Colonic mucosa (tissue), 4 donors: Measurements from ENCODE around the gene COG1. TPM values are rescaled to one million over a fixed set of nuclear protein-coding genes. Genes with fewer than 3 reads are reported as not detected.

Source experiments
- DNase-seq: peaks from one replicate; pipeline ENCODE4 v3.0.0-alpha.2; 2020
- H3K27ac ChIP-seq: fragments of 200-600 bp; one replicate; pipeline ENCODE4 v1.8.0; 2021
- H3K27me3 ChIP-seq: fragments of 200-600 bp; one replicate; pipeline ENCODE4 v1.8.0; 2021
- H3K36me3 ChIP-seq: fragments of 200-600 bp; one replicate; pipeline ENCODE4 v1.8.0; 2021
- H3K4me1 ChIP-seq: fragments of 200-600 bp; one replicate; pipeline ENCODE4 v1.8.0; 2021; ENCODE audit warnings: mild to moderate bottlenecking
- H3K4me3 ChIP-seq: fragments of 200-600 bp; one replicate; pipeline ENCODE4 v1.8.0; 2021
- H3K9ac ChIP-seq, 2 donors: one replicate each; pipeline ENCODE4 v1.7.0; 2013; ENCODE audit warnings: control low read depth in 2 of 2, low read depth in 2 of 2, low read length in 2 of 2
- H3K9me3 ChIP-seq: fragments of 200-600 bp; one replicate; pipeline ENCODE4 v1.8.0; 2021
- intact Hi-C: fragments of 100-400 bp; cut with DNase I; formaldehyde crosslinking; loops from one replicate; pipeline ENCODE4 v1.14.1; 2022
- total RNA-seq, 2 donors: library from RNA; stranded (reverse); fragmentation: NEBNext Ultra II Directional in 1 of 2; extraction: Animal tissue kit (Norgen Biotek cat#: 25700) in 1 of 2; gene quantifications; one replicate each; pipeline ENCODE4 v1.2.1, GENCODE V29; 2021
- TF ChIP-seq, protein P1 (sequence below): fragments of 200-600 bp; IDR thresholded peaks from one replicate; pipeline ENCODE4 v1.8.0; 2022; ENCODE audit warnings: antibody characterized with exemption, mild to moderate bottlenecking
- donor health status: healthy.
- donor health status: DM: no; HTN: no; CAD: no.
- donor health status: DM: no; HTN: no; CAD: no.

The COG1 gene
- total RNA-seq, 2 donors from 2014 or later = 41.0 to 41.2 TPM

DNA sequence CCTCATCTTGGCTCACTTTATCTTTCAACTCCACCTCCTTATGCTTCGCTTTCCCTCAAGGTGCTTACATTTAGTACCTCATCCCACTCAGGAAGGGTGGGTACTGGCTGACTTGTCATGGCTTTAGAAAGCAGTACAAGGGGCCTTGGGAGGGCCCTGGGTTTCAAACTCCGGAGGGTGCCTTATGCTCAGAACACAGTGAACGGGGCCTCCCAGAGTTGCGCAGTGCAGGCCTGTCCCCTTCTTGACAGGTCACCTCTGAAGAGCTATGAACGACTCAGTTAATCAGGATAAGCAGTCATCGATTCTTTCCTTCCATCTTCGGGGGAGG, 6.0 kb downstream of the COG1 start:
- Histone ChIP-seq H3K4me1 (peaks cover 3% of the 10 kb centered on the region), H3K4me3 (no peak overlapping the region), H3K27ac (no peak overlapping the region), H3K9ac (no peak overlapping the region), H3K9me3 (no peaks in the 10 kb centered on the region), H3K36me3 (peaks cover 31% of the 10 kb centered on the region), H3K27me3 (no peaks in the 10 kb centered on the region)
- TF ChIP-seq, protein P1, sequence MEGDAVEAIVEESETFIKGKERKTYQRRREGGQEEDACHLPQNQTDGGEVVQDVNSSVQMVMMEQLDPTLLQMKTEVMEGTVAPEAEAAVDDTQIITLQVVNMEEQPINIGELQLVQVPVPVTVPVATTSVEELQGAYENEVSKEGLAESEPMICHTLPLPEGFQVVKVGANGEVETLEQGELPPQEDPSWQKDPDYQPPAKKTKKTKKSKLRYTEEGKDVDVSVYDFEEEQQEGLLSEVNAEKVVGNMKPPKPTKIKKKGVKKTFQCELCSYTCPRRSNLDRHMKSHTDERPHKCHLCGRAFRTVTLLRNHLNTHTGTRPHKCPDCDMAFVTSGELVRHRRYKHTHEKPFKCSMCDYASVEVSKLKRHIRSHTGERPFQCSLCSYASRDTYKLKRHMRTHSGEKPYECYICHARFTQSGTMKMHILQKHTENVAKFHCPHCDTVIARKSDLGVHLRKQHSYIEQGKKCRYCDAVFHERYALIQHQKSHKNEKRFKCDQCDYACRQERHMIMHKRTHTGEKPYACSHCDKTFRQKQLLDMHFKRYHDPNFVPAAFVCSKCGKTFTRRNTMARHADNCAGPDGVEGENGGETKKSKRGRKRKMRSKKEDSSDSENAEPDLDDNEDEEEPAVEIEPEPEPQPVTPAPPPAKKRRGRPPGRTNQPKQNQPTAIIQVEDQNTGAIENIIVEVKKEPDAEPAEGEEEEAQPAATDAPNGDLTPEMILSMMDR = no peak
- intact Hi-C loops = loop anchor here (5.0 kb wide), 1 partner anchor 33 kb away; a partner anchor contains a TSS
- DNase-seq = no peak

DNA sequence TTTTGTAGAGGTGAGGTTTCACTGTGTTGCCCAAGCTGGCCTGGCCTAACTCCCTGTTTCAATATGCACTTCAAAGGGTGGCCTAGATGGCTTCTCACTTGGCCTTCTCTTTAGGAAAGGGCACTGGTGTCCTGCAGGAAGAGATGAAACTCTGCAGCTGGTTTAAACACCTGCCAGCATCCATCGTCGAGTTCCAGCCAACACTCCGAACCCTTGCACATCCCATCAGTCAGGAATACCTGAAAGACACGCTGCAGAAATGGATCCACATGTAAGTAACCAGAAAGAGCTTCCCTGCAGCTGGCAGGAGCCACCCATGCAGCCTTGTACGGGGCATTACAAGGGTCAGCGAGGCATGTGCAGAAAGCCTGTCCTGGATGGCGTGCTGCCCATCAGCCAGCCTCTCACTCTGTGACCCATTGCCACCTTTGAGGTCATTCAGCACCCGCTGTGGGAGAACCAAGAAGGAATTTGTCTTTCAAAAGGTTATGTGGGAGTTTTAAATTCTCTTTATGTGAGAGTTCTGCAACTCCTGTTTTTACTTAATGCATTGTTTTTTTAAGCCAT, 7.0 kb downstream of the COG1 start:
- intact Hi-C loops = loop anchor here (5.0 kb wide), 1 partner anchor 32 kb away; a partner anchor contains a TSS
- Histone ChIP-seq H3K27ac (no peak overlapping the region), H3K4me1 (peaks cover 4% of the 10 kb centered on the region), H3K27me3 (no peaks in the 10 kb centered on the region), H3K9me3 (no peaks in the 10 kb centered on the region), H3K4me3 (no peak overlapping the region), H3K36me3 (peaks cover 31% of the 10 kb centered on the region), H3K9ac (no peak overlapping the region)
- TF ChIP-seq, protein P1 = no peak
- DNase-seq = no peak

DNA sequence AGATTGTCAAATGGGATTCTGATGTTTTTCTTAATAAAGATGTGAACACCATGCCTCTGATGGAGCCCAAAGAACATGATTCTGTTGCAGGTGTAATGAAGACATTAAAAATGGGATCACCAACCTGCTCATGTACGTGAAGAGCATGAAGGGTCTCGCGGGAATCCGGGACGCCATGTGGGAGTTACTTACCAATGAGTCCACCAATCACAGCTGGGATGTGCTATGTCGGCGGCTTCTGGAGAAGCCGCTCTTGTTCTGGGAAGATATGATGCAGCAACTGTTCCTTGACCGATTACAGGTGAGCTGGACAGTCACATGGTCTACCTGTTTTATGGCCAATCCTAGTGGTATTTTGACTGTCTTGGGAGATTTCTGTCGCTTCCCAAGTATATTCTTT, 7.6 kb downstream of the COG1 start:
- peaks cover 31% of the 10 kb centered on the region for H3K36me3 ChIP-seq
- DNase-seq = no peak
- H3K4me3 ChIP-seq = no peak overlapping the region
- H3K27ac ChIP-seq = no peak overlapping the region
- H3K9me3 ChIP-seq = no peaks in the 10 kb centered on the region
- intact Hi-C loops = no loop called here
- H3K4me1 ChIP-seq = peaks cover 4% of the 10 kb centered on the region
- H3K27me3 ChIP-seq = no peaks in the 10 kb centered on the region
- TF ChIP-seq, protein P1 = no peak
- H3K9ac ChIP-seq = no peak overlapping the region

DNA sequence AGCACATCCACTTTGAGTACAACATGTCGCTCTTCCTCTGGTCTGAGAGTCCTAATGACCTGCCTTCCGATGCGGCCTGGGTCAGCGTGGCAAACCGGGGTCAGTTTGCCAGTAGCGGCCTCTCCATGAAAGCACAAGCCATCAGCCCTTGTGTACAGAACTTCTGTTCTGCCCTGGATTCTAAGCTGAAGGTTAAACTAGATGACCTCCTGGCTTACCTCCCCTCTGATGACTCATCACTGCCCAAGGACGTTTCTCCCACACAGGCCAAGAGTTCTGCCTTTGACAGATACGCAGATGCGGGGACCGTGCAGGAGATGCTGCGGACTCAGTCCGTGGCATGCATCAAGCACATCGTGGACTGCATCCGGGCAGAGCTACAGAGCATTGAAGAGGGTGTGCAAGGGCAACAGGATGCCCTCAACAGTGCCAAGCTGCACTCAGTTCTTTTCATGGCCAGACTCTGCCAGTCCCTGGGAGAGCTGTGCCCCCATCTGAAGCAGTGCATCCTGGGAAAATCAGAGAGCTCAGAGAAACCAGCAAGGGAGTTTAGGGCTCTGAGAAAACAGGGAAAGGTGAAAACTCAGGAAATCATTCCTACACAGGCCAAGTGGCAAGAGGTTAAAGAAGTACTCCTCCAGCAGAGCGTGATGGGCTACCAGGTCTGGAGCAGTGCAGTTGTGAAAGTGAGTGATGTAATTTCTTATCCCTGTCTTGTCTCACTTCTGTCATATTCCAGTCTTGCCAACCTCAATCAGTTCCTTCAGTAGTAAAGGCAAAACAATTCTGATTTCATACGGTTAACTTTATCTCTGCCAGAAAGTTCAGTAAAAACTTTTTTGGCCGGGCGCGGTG, 8.6 kb downstream of the COG1 start:
- TF ChIP-seq, protein P1 = no peak
- DNase-seq = no peak
- Histone ChIP-seq H3K36me3 (peaks cover 31% of the 10 kb centered on the region), H3K4me3 (no peak overlapping the region), H3K27ac (no peak overlapping the region), H3K27me3 (no peaks in the 10 kb centered on the region), H3K9me3 (no peaks in the 10 kb centered on the region), H3K4me1 (peaks cover 4% of the 10 kb centered on the region), H3K9ac (no peak overlapping the region)
- intact Hi-C loops = no loop called here

DNA sequence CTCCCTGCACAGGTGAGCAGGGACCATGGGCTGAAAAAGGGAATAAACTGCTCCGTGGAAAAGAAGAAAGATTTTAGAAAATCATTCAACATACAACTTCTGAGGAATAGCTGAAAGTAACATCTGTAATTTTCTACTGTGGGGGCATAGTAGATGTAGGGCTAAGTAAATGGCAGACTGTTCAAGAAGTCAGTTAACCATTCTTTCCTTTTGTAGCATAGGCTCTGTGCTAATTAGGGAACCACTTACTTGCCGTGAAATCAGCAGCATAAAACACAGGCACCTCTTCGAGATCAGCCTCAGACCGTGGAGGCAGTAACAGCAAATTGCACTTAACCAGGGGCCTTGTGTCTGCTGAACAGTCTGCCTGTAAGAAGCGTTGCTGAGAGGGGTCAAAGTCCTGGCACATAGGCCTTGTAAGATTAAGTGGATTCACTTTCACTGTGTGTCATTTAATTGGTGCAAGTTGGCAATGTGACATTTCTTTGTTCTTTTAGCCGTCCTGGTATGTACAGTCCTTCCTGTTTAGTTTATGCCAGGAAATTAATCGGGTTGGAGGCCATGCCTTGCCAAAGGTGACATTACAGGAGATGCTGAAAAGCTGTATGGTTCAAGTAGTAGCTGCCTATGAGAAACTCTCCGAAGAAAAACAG, 10.4 kb downstream of the COG1 start:
- Histone ChIP-seq H3K9ac (peak overlapping the region in 1 of 2 donors; percentile 62), H3K4me3 (no peak overlapping the region), H3K36me3 (peaks cover 20% of the 10 kb centered on the region), H3K4me1 (peaks cover 4% of the 10 kb centered on the region), H3K9me3 (no peaks in the 10 kb centered on the region), H3K27me3 (no peaks in the 10 kb centered on the region), H3K27ac (peak overlapping the region; percentile 42)
- TF ChIP-seq, protein P1 = no peak
- intact Hi-C loops = no loop called here
- peak; percentile 81 for DNase-seq
